GM12878 (cell line): Measurements from ENCODE around the gene MYL6B.
A peak's percentile ranks its signal among the peaks of the same experiment; 100 is the strongest.

ENCODE experiments used
- HDAC6 ChIP-seq: fragments of 200-600 bp; sonication (generic); IDR thresholded peaks from one replicate; pipeline ENCODE4 v1.8.0; 2017; ENCODE audit warnings: antibody characterized with exemption; ENCODE audit not compliant: unreplicated experiment
- JUNB ChIP-seq: IDR thresholded peaks from 2 replicates; pipeline ENCODE4 v1.6.1; 2016; ENCODE audit warnings: antibody characterized with exemption, mild to moderate bottlenecking
- SMAD1 ChIP-seq: fragments of 450-650 bp; IDR thresholded peaks from 2 replicates; pipeline ENCODE4 v1.6.1; 2018; ENCODE audit warnings: mild to moderate bottlenecking, low read depth; ENCODE audit not compliant: partially characterized antibody
- TAF1 ChIP-seq: IDR thresholded peaks from 2 replicates; pipeline ENCODE4 v1.6.1; 2011; ENCODE audit warnings: mild to moderate bottlenecking, low read depth, low read length, borderline replicate concordance
- TCF7 ChIP-seq: IDR thresholded peaks from 2 replicates; pipeline ENCODE4 v1.6.1; 2014; ENCODE audit warnings: antibody characterized with exemption, borderline replicate concordance
- TF ChIP-seq, protein P1 (sequence below), 3 experiments: IDR thresholded peaks in 2 of 3; conservative IDR thresholded peaks in 1 of 3; 2 replicates each; pipeline ENCODE4 v1.5.1; 2011; ENCODE audit warnings: low read depth in 3 of 3, low read length in 3 of 3, mild to moderate bottlenecking in 3 of 3, control low read depth in 2 of 3, moderate library complexity in 2 of 3, inconsistent platforms in 1 of 3, mixed read lengths in 1 of 3; ENCODE audit not compliant: control insufficient read depth in 2 of 3, insufficient read depth in 1 of 3; ENCODE audit errors: extremely low read depth in 1 of 3

DNA sequence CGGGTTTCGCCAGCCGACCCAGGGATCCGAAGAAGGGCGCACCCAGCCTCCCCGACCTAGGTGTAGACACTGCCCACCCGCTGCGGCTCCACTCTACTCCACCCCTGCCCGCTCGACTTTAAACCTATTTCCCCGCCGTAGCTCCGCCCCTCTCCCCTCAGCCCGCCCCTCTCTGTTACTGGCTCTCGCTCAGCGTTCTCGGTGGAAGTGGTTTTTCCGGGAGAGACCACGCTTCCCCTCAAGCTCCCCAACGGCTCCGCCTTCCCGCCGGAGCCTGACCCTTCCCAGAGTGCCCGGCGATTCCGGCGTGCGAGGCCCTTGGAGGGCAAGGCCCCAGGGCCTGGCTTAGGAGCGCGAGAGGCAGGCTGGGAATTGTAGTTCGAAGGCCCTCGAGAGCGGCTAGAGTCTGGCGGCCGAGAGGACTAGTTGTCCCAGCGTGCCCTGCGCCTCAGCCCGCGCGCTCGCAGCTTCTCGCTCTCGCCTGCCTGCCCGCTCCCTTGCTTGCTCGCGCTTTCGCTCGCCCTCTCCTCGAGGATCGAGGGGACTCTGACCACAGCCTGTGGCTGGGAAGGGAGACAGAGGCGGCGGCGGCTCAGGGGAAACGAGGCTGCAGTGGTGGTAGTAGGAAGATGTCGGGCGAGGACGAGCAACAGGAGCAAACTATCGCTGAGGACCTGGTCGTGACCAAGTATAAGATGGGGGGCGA is 48.1 kb upstream of the MYL6B start, which contains the start of gene PA2G4:
- no peak for TF ChIP-seq SMAD1
- no peak for TF ChIP-seq TCF7
- no peak for TF ChIP-seq JUNB
- TF ChIP-seq, protein P1, sequence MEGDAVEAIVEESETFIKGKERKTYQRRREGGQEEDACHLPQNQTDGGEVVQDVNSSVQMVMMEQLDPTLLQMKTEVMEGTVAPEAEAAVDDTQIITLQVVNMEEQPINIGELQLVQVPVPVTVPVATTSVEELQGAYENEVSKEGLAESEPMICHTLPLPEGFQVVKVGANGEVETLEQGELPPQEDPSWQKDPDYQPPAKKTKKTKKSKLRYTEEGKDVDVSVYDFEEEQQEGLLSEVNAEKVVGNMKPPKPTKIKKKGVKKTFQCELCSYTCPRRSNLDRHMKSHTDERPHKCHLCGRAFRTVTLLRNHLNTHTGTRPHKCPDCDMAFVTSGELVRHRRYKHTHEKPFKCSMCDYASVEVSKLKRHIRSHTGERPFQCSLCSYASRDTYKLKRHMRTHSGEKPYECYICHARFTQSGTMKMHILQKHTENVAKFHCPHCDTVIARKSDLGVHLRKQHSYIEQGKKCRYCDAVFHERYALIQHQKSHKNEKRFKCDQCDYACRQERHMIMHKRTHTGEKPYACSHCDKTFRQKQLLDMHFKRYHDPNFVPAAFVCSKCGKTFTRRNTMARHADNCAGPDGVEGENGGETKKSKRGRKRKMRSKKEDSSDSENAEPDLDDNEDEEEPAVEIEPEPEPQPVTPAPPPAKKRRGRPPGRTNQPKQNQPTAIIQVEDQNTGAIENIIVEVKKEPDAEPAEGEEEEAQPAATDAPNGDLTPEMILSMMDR (IDR thresholded peaks at IDR 0.05 in 2 of 3, conservative IDR thresholded peaks at IDR 0.05 in 1 of 3; ENCODE audit: control insufficient read depth in 2 of 3, extremely low read depth in 1 of 3, insufficient read depth in 1 of 3, low read depth in 3 of 3, low read length in 3 of 3), result no peak
- TF ChIP-seq TAF1, result peak; percentile 60; the same call in 1 of the 2 replicates
- no peak for TF ChIP-seq HDAC6
